Measurements from ENCODE around the gene CLECL1.

- no peak for TF ChIP-seq CTCF (IDR thresholded peaks at IDR 0.05 in 4 of 5, conservative IDR thresholded peaks at IDR 0.05 in 1 of 5)
- no peak for TF ChIP-seq POLR2A (IDR thresholded peaks at IDR 0.05)
Measured at GRCh38 chr12:9745199-9745598, 12.3 kb upstream of the CLECL1 start.
